Natural killer cell (primary cell): ENCODE measurements around the gene CAPN10. TPM values are rescaled to one million over a fixed set of nuclear protein-coding genes. Genes with fewer than 3 reads are reported as not detected.

ENCODE experiments used
- ATAC-seq, 3 donors: fragments of 150-1000 bp in 2 of 3; fragments of 200-7000 bp in 1 of 3; cut with Tn5 transposase; 1 replicate in 1 of 3; 2 replicates in 2 of 3; pipeline ENCODE4 v1.10.0; 2021; ENCODE audit warnings: mild to moderate bottlenecking in 2 of 3, moderate library complexity in 2 of 3
- DNase-seq, 2 donors: peaks; one replicate each; pipeline versions ENCODE4 v3.0.0 to v3.0.0-alpha.2; 2013 to 2021; ENCODE audit warnings: mixed read lengths in 1 of 2
- H3K27ac ChIP-seq: one replicate; pipeline ENCODE4 v1.5.1; 2013; ENCODE audit warnings: mild to moderate bottlenecking, low read length
- H3K27me3 ChIP-seq: one replicate; pipeline ENCODE4 v1.6.1; 2013; ENCODE audit warnings: low read length; ENCODE audit not compliant: control insufficient read depth, insufficient read depth
- H3K36me3 ChIP-seq: one replicate; pipeline ENCODE4 v1.6.1; 2013; ENCODE audit warnings: low read length; ENCODE audit not compliant: control insufficient read depth, insufficient read depth
- H3K4me1 ChIP-seq: one replicate; pipeline ENCODE4 v1.6.1; 2013; ENCODE audit warnings: low read length; ENCODE audit not compliant: control insufficient read depth, insufficient read depth
- H3K4me3 ChIP-seq: one replicate; pipeline ENCODE4 v1.5.1; 2013; ENCODE audit warnings: low read length
- H3K9me3 ChIP-seq: one replicate; pipeline ENCODE4 v1.6.1; 2013; ENCODE audit warnings: low read length; ENCODE audit not compliant: control insufficient read depth, insufficient read depth
- H3K27ac Mint-ChIP-seq, 2 donors: one replicate each; pipeline ENCODE4 v1.8.0; 2022; ENCODE audit warnings: mild to moderate bottlenecking in 2 of 2, mixed read lengths in 2 of 2, moderate library complexity in 1 of 2
- H3K27me3 Mint-ChIP-seq, 2 donors: one replicate each; pipeline ENCODE4 v1.8.0; 2022; ENCODE audit warnings: low read depth in 2 of 2, mixed read lengths in 2 of 2
- H3K36me3 Mint-ChIP-seq: one replicate; pipeline ENCODE4 v1.8.0; 2022; ENCODE audit warnings: mixed read lengths
- H3K4me1 Mint-ChIP-seq, 2 donors: one replicate each; pipeline ENCODE4 v1.8.0; 2022; ENCODE audit warnings: mixed read lengths in 2 of 2
- H3K4me3 Mint-ChIP-seq: one replicate; pipeline ENCODE4 v1.8.0; 2022; ENCODE audit warnings: mild to moderate bottlenecking, moderate library complexity, mixed read lengths
- H3K9me3 Mint-ChIP-seq, 2 donors: one replicate each; pipeline ENCODE4 v1.8.0; 2022; ENCODE audit warnings: mixed read lengths in 2 of 2
- CTCF ChIP-seq: fragments of 200-600 bp; IDR thresholded peaks from one replicate; pipeline ENCODE4 v1.8.0; 2022; ENCODE audit warnings: antibody characterized with exemption
- WGBS: methylation state at CpG from one replicate; pipeline ENCODE4 v1.1.7; 2013; ENCODE audit warnings: missing lambda C conversion rate; ENCODE audit not compliant: insufficient coverage; 5-methylcytosine and 5-hydroxymethylcytosine counted together
- intact Hi-C: fragments of 100-400 bp; cut with micrococcal nuclease; formaldehyde crosslinking; loops from one replicate; pipeline ENCODE4 v1.14.2; 2022
- total RNA-seq, 4 donors: library from RNA; stranded (reverse); fragments of 120-200 nt in 1 of 4; gene quantifications; one replicate each; pipeline versions ENCODE4 v1.2.3 to v1.2.4, GENCODE V29; 2013 to 2022

Gene CAPN10
- total RNA-seq, 3 donors from 2014 or later (not counting 1 experiment from before 2014, with no cell fraction given) = 69.3 to 95.1 (median 91.0) TPM

- H3K4me1 ChIP-seq = peaks cover 64% of the 10 kb centered on the region
- no peaks in the 10 kb centered on the region for H3K9me3 ChIP-seq
- H3K27ac Mint-ChIP-seq = peak overlapping the region; percentile 99
- H3K27me3 Mint-ChIP-seq = no peaks in the 10 kb centered on the region
- peak overlapping the region; percentile 68 for H3K4me3 Mint-ChIP-seq
- peaks cover 46 to 73% of the 10 kb centered on the region in 2 donors for H3K4me1 Mint-ChIP-seq
- H3K27me3 ChIP-seq = no peaks in the 10 kb centered on the region
- no peak overlapping the region for H3K4me3 ChIP-seq
- H3K36me3 ChIP-seq = peaks cover 10% of the 10 kb centered on the region
- peak overlapping the region; percentile 21 for H3K27ac ChIP-seq
- intact Hi-C loops = no loop called here
- 83% methylated on average over 2 of the region's 3 CpGs for WGBS
- H3K9me3 Mint-ChIP-seq = no peaks in the 10 kb centered on the region
- no peak for TF ChIP-seq CTCF
- no peak for DNase-seq
- no peaks in the 10 kb centered on the region for H3K36me3 Mint-ChIP-seq
- ATAC-seq = no peak
Measured at GRCh38 chr2:240559286-240559685, 27.2 kb upstream of the CAPN10 start.

GRCh38 chr2:240560084-240560479 is 26.5 kb upstream of the CAPN10 start, which contains the start of gene DUSP28:
Gene DUSP28, plus strand, starts transcription at chr2:240560357. Its CDS starts 328 bp downstream, at chr2:240560685.
- peak; percentile 60 to 79 (median 70) for ATAC-seq
- H3K9me3 Mint-ChIP-seq = no peaks in the 10 kb centered on the region
- H3K36me3 Mint-ChIP-seq = no peaks in the 10 kb centered on the region
- under 1% methylated on average over 39 of the region's 39 CpGs for WGBS
- no peaks in the 10 kb centered on the region for H3K27me3 ChIP-seq
- TF ChIP-seq CTCF = no peak
- no peaks in the 10 kb centered on the region for H3K9me3 ChIP-seq
- H3K27ac Mint-ChIP-seq = peak within 1 kb of the TSS; percentile 99
- H3K27me3 Mint-ChIP-seq = no peaks in the 10 kb centered on the region
- intact Hi-C loops = loop anchor here (1.0 to 10.0 kb wide), 4 partner anchors 9 to 1203 kb away; partner anchors contain the start of genes HDLBP and SEPTIN2
- H3K4me3 ChIP-seq = peak within 1 kb of the TSS; percentile 62
- peak; percentile 94 for DNase-seq
- H3K4me1 ChIP-seq = peaks cover 72% of the 10 kb centered on the region
- peaks cover 4% of the 10 kb centered on the region for H3K36me3 ChIP-seq
- H3K27ac ChIP-seq = peak within 1 kb of the TSS; percentile 96
- H3K4me1 Mint-ChIP-seq = peaks cover 54 to 73% of the 10 kb centered on the region in 2 donors
- H3K4me3 Mint-ChIP-seq = peak within 1 kb of the TSS; percentile 93

- peak; percentile 64 to 85 (median 67) for ATAC-seq
- Histone ChIP-seq H3K4me1 (peaks cover 78% of the 10 kb centered on the region), H3K36me3 (peaks cover 3% of the 10 kb centered on the region), H3K4me3 (peak overlapping the region; percentile 62), H3K27me3 (no peaks in the 10 kb centered on the region), H3K9me3 (no peaks in the 10 kb centered on the region), H3K27ac (peak overlapping the region; percentile 96)
- peaks cover 60 to 76% of the 10 kb centered on the region in 2 donors for H3K4me1 Mint-ChIP-seq
- H3K27ac Mint-ChIP-seq = peak overlapping the region; percentile 99
- intact Hi-C loops = loop anchor here (1.0 to 10.0 kb wide), 6 partner anchors 9 to 1202 kb away; partner anchors contain the start of genes CAPN10, HDLBP and SEPTIN2
- WGBS = under 1% methylated on average over 101 of the region's 101 CpGs
- peak overlapping the region; percentile 93 for H3K4me3 Mint-ChIP-seq
- peak; percentile 98 to 99 for DNase-seq
- no peaks in the 10 kb centered on the region for H3K9me3 Mint-ChIP-seq
- peak; percentile 39 for TF ChIP-seq CTCF
- H3K36me3 Mint-ChIP-seq = no peaks in the 10 kb centered on the region
- H3K27me3 Mint-ChIP-seq = no peaks in the 10 kb centered on the region
Measured at GRCh38 chr2:240560480-240561324, 25.8 kb upstream of the CAPN10 start.
